Hematopoietic multipotent progenitor cell treated with erythropoietin and hydrocortisone succinate and interleukin-3 and kit ligand, for 4 days (in vitro differentiated cells): ENCODE results near the gene STIMATE.

Experiments
- DNase-seq: peaks from one replicate; pipeline ENCODE4 v3.0.0-alpha.2; 2015

STIMATE gene

DNA sequence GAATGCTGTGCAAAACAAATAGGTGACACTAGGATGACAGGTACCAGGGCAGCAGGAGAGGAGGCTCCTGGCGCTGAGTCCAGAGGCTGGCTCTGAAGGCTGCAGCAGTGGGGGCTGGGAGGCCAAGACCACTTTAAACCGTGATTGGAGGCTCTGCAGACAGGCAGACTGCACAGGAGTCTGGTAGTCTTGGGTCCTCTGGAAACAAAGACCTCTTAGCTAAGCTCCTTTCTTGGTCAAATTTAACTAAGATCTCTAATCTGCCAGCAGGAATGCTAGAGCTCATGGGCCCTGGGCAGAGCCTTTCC is 58.1 kb downstream of the STIMATE start:
- DNase-seq, result no peak

DNA sequence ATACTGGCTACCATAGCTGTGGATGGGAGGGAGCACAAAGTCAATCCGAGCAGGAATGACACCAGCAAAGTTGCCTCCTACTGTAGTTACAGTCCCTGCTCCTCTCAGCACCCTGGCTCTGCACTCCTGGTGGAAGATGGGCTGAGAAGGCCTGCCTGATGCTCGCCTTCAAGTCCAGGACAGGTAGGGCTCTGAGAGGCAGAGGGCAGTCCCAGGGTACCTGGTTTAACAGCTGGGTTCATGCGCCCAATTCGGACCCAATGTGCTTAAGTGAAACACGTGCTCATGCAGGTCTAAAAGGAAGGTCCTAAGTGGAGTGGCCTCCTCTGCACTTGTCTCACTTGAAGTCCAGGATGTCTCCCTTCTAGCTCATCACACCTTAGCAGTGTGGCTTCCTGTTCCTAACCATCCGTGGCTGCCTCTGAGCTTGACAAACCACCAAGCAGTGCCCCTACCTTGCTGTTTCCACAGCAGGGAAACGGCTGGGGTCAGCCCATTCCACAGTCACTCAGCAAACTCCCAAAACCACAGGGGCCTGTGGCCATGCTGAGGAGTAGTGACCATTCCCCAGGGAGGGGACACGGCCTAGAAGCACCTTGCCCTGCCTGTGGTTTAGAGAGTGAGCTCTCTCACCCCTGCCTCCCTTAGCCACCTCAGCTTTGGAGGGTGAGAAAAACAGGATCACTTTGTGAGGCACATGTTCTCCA is 58.6 kb downstream of the STIMATE start:
- DNase-seq, result no peak

DNA sequence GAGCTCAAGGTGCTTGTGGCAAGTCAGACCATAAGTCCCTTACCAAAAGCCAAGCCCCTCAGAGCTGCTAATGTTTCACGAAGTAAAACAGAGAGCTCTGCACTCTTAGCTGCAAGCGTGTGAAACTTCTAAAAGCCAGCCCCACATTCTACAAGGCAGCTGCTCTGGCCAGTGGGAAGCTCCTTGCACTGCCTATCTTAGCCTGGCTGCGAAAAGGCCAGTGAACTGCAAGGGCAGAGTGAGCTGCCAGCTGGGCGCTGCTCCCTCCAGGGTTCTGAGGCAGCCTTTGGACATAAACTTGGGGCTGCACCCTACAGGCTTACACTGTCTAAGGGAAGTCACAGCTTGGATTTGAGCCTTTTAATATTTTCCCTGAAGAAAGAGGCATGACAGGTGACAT is 60.4 kb downstream of the STIMATE start:
- no peak for DNase-seq

DNA sequence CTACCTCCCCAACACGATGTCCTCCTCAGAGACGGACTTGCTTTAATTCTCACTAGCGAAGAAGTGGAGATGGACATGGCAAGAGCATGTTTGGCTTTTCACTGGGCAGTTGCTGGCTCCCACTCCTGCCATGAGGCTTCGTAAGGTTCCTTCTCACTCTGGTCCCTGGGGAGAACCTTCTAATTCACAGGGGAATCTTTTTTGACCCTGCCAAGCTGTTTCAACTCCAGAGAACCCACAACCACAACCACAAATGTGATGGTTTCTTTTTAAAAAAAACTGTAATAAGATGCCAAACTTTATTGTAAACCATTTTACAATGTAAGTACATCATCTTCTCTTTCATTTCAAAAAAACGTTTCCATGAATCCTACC is 60.9 kb downstream of the STIMATE start:
- DNase-seq, result no peak

DNA sequence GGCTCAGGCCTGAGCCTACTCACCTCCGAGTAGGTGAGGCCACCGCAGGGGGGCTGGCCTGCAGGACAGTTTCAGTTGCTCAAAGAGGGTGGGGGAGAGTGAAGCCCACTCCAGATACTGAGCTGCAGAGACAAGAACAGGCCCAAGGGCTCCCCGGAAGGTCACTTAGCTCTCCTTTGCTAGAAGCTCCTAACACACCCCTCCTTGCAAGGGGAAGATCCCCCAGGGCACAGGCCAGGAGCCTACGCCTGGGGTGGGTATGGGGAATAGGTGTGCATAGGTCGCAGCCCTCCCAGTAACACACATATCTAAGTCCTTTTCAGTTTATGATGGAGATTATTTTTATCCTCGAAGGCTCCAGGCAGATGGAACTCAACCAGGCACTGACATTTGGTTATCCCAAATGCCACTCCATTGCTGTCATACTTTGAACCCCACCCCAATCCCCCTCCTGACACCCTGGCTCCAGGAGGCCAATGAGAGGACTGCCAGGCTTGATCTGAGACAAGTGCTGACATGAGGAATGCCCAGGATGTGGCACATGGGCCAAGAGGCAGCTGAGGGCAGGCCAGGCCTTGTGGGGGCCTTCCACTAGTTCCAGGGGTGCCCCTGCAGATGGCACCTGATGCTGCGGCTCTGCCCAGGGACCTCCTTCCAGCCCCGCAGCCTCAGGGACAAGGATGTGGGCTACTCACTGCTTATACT is 61.4 kb downstream of the STIMATE start:
- DNase-seq, result no peak

DNA sequence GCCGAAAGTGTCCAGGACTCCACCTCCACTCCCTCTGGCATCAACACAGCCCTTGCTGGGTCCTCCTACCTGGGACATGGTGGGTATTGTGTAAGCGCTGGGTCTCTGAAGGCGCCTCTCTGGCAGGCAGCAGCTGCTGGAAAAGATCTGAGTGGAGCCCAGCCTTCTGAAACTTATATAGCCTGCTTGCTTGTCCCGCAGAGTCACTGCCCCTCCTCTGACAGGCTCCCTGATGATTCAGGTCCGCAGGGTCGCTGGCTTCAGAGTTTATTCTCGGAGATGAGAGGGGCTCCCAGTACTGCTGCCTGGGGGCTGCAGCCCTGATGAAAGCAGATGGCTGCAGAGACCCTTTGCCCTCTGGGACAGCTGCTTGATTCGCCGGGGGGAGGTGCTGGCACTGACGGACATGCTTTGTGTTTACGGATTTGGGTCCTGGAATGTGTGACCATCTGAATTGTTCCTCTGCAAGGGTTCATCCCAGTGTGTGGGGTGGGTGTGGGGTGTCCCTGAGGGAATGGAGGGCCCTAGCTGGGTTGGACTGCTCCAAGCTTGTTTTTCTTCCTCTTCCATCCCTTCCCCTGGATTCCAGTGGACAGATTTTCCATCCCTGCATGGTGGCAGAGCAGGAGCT is 62.4 kb downstream of the STIMATE start, which contains the start of gene MUSTN1:
Gene MUSTN1, minus strand, starts transcription at position 149 of the 631 bp plus-strand sequence. Its CDS starts 71 bp downstream, at position 78.
- DNase-seq, result no peak

DNA sequence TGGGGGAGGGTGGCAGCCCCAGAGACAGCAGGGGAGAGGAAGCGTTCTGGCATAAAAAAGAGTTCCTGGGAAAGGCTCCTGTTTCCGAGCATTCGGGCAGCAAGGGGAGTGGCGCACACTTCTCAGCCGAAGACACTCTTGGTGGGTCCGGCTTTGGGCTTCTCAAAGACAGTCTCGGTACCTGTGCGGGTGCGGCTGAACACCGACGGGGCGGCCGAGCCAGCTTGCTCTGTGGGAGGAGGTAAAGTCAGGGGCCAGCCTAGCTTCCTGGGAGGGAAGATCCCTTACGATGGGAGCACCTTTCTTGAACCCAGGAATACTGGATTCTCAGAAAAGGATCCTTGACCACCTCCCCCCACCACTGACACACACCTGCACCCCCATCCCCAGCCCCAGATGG is 64.1 kb downstream of the STIMATE start:
- no peak for DNase-seq

DNA sequence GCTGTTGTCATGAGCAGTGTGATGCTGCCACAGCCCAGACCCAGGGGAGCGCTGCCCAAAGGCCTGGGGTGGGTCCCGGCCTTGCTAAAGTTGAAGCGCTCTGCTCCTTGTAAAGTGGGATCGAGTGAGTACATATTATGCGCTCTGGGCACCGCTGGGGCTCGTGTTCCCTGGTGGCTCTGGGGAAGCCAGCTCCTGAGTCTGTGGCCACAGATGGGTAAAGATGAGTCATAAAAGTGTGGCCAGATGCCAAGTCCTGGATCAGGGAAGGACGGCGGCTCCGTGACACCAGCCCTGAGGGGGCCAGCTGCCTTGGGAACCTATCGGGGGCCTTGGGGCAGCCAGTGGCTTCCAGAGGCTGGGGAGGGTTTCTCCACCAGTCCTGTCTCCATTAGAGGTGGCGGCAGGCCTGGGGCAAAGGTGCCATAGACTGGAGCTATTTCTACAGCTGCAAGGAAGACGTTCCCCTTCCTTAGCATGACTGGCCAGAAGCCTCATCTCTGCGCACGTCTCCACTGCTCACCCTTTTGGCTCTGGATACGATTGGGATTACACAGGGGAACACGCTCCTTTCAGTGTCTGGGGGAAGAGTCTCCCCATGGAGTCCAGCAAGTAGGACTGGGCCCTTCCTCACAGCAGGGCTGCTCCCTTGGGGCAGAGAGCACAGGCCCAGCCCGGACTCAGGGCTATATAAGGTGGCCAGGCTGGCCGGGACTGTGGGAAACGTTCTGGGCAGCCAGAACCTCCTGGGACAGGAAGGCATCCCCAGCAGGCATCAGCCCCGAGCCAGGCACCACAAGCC is 65.6 kb downstream of the STIMATE start:
- peak; percentile 46 for DNase-seq

DNA sequence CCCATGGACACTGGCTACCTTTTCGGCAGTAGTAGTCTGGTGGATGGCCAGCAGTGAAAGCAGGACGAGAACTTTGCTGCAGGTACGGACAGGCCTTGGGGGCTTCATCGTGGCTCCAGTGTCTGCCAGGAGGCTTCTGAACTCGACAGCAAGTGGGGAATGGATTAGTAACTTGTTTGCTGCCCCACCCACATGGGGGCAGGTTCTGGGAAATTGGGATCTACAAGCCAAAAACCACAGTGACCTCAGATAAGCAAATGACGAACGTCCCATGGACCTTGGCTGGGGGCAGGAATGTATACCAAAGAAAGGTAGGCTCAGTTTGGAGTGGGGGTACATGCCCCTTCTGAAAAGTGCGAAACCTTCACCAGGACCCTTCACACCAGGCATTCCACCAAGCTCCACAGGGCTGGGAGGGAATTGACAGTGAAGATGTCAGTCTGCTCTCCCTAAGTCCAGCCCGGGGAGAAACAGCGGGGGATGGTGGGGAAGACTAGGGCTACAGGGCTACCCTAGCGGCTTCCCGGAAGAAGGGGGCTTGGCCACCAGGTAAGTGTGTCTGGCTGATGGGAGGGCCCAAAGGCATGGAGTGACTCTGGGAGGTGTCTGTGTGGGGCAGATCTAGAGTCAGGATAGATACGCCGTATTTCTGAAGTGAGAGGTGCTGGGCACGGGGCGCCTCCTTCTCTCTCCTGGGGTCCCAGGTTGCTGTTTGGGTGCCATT is 66.7 kb downstream of the STIMATE start, which contains the start of gene ITIH4:
Gene ITIH4, minus strand, starts transcription at position 138 of the 724 bp plus-strand sequence. Its CDS starts 30 bp downstream, at position 108.
- DNase-seq, result peak; percentile 36

DNA sequence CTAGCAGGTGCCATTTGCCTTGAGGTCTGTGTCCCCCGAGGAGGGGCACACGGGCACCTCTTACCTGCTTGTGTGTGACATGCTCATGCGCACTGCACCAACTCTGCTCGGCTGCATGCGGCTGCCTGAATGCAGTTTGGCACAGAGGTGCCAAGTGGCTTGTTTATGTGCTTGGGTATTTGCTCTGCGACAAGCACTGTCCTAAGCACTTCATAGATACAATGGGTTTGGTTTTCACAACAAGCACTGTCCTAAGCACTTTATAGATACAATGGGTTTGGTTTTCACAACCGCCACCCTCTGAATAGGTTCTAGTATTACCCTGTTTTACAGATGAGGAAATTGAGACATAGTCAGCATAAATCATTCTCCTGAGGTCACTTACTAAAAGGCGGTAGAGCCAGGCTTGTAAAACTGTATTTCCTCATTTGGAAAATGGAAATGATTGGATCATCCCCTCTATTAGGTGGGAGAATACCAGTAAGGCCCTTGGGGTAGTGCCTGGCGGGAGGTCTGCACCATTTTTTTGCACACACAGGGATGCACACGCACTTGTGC is 67.4 kb downstream of the STIMATE start:
- DNase-seq, result no peak

DNA sequence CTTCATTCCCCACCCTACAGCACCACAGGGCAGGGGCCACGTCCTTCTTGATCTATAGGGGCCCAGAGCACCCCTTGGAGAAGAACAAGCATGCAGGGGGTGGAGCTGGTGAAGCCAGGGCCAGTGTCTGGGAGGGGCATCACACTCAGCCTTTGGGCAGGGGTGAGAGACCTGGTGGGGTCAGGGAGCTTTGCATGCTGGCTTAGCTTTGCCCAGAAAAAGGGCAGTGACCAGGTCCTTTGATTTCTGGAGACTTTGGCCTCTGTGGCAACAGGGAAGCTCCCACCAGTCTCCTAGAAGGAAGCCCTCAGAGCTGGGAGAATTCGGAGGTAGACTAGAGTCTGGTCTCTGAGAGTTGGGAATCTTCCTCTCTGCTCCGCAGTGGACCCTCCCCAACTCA is 67.9 kb downstream of the STIMATE start:
- DNase-seq, result no peak

DNA sequence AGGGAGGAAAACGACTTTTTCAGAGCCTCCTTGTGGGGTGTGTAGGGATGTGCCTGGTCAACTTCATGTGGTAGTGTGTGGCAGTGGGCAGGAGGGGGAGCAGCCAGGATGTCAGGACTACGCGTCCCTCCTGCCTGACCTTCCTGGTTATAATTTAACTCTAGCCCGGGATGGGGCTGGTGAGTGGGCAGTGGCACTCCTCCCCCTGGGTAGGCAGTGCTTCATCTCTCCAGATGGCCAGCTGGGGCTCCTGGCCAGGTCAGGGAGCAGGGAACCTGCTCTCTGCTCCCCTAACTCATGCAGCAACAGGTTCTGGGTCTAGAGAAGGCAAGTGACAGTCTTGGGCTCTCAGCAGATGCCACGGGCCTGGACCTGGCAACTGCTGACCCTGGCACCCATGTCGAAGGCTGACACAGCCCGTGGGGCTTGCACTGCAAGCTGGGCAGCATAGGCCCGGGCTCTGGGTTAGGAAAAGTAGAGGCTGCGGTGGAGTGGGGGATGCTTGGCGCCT is 69.4 kb downstream of the STIMATE start:
- no peak for DNase-seq

DNA sequence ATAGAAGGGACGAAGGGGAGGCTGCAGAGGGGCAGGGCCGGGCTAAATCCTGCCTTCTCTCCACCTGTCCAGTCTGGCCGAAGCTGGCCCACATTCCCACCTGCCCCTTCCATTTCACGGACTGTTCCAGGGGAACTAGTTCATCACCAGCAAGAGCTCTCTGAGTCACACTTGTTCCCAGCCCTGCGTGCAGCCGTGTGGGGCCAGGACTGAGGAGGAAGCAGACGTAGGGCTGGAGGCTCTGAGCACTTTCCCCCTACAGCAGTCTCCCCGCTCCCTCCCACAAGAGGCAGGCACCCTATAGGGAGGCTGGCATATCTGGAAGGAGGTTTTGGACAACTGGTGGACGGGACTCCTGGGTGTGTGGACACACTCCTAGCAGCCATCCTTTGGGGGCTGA is 69.9 kb downstream of the STIMATE start:
- no peak for DNase-seq

DNA sequence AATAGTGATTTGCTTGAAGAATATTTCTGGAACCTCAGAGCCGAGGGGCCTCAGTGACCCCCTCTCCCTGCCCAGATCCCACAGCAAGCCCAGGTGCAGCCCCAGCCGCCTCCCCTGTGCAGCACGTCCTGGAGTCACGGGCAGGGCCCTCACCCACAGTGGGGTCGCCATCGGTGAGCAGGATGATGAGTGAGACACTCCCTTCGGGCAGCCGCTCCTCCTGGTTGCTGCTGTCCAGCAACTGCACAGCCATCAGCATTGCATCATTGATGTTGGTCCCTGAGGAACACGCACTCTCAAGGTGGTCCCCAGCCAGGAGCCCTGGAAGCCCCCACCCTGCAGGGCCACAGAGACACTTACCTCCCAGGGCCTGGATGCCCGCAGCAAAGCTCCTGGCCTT is 73.3 kb downstream of the STIMATE start:
- DNase-seq, result no peak

DNA sequence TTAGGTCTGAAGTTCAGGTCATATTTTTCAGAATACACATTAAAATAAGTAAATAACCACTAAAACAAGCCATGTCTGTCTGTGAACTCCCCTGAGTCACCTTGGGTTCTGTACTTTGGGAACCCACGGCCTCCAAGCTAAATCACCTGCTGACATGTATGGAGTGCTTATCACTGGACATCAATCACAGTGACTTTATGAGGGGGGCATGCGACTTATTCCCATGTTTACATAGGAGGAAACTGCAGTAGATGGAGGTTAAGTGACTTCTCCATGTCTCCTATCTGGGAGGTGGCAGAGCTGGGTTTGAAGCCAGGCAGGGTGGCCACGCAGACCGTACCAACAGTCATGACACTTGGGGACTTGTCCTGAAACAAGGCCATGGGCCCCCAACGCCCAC is 75.0 kb downstream of the STIMATE start:
- no peak for DNase-seq

DNA sequence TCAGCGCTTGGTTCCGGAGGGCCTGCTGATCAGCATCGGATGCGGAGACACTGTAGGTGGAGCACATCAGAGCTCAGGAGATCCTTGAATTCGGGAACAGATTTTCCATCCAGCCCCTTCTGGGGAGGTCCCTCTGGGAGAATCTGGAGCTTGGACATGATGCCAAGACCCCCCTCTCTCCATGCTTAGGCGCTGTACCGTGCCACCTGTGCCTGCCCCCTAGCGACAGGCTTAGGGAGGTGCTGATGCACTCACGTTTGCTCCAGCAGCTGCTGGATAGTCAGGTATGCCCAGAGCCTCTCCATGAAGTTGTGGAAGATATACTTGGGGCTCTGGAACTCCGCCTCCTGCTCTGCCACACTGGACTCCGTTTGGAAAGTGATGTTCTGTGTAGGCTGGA is 76.6 kb downstream of the STIMATE start:
- peak; percentile 58 for DNase-seq

DNA sequence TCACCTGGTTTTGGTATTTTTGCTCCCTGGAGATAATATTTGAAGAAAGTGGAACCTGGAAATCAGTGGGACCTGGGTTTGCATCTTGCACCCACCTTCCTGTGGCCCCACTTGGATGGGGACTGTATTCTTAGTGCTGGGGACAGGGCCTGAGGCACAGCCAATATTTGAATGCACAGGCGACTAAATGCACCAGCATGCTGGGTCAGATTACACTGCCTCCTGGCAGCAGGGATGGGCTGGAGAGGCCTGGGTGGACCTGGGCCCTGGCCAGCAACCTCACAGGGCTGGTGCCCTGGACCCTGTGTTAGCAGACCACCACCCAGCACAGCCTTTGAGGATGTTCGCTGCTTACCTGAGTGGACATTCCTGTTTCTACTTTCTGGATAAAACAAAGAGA is 77.4 kb downstream of the STIMATE start:
- no peak for DNase-seq

DNA sequence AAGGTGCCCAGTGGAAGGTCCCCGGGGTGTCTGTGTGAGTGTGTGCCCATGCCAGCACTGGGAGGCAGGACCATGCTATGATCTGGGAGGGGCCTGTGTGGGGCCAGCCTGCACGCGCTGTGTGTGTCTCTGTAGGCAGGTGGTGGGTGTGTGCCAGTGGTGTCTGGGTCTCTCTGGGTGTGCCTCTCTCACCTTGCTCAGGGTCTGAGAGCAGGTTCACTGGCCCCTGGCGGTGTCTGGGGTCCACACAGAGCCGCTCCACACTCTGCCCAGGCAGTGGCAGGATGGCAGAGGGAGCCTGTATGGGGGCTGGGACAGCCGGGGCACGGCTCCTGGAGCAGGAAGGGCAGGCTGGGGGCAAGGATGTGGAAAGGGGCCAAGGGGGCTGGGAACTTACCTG is 79.5 kb downstream of the STIMATE start:
- DNase-seq, result no peak

DNA sequence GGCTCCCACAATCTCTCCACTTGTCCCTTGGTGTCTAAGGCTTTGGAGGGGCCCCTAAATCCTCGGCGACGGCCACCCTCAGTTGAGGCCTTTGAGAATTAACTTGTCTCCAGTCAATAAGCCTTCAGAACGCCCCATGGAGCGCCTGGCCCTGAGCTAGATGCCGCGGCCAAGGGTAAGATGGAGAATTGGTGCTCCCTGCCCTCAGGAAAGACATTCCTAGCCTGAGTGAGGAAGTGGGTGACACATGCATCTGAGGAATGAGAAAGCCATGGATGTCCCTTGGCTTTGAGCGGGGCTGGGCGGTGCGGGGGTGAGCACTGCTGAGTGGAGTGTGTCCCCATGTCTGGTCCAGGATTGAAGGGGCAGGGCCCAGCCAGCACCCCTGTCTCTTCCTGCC is 80.1 kb downstream of the STIMATE start:
- DNase-seq, result no peak

DNA sequence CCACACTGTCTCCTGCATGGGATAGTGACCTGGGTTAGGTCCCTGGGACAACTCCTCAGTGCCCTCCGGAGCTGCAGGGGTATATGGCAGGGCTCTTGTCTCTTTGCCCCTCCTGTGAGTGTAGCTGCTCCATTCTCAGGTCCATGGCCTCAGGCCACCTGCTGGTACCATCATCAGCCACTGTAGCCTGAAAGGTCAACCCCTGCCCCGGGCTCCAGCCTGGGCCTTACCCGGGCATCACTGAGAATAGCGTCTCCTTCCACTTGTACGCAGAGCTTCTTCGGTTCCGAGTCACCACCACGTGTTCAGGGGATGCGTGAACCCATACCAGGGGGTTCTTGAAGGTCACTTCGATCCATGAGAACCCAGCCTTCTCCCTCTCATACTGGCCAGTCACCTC is 80.7 kb downstream of the STIMATE start:
- DNase-seq, result no peak

DNA sequence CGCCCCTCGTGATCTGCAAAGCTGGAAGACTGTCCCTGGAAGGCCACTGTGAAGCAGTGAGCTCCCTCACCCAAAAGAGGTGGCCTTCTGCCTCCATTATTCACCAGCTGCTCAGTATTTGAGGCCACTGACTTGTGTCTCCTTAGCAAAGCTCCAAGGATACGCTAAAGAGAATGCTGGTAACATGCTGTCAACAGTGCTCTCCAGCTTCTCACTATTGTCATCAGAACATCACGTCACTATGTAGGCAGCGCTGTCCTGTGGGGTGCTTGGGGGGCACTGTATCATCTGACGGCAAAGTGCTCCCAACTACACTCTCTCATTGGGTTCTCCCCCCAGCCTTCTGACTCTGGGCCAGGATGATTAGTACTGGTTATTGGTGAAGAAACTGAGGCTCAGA is 81.1 kb downstream of the STIMATE start:
- no peak for DNase-seq

DNA sequence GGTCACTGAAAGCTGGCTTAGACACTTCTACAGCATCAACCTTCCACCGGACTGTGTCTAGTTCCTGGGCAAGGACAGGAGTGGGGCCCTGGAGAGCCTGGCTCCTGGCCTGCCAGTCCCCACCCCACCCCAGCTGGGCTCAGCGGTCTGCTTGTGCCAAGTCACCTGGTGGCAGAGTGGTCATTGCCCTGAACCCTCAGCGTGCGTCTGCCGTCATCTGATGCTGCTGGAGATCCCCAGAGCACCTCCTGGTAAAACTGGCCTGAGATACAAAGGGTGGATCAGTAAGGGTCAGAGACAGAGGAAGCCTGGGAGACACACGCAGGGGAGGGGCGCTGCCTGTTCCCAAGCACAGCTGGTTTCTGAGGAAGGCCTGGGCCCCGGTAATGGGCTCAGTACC is 83.5 kb downstream of the STIMATE start:
- DNase-seq, result no peak
